B cell (primary cell): ENCODE data around the gene TEX51. TPM values are rescaled to one million over a fixed set of nuclear protein-coding genes. Genes with fewer than 3 reads are reported as not detected.

Source experiments
- ATAC-seq: fragments of 200-7000 bp; cut with Tn5 transposase; one replicate; pipeline ENCODE4 v1.10.0; 2021; ENCODE audit warnings: low read depth, mild to moderate bottlenecking, moderate number of reproducible peaks, moderate library complexity
- CTCF ChIA-PET: fragments of 350-600 bp; sonication (Branson Sonifier 250); formaldehyde crosslinking; loops from one replicate; lab custom pipeline; 2021; ENCODE audit warnings: antibody characterized with exemption, inconsistent platforms; lab: Charles Lee
- POLR2A ChIA-PET: fragments of 350-600 bp; sonication (Branson Sonifier 250); formaldehyde crosslinking; loops from one replicate; lab custom pipeline; 2021; ENCODE audit warnings: antibody characterized with exemption; lab: Charles Lee
- DNase-seq: peaks from one replicate; pipeline ENCODE4 v3.0.0; 2013
- H2AFZ ChIP-seq: 2 replicates; pipeline ENCODE4 v1.6.1; 2012; ENCODE audit warnings: mild to moderate bottlenecking, low read depth, low read length; ENCODE audit not compliant: insufficient read depth, poor library complexity, severe bottlenecking
- H3K27ac ChIP-seq, 2 donors: 1 replicate in 1 of 2; 2 replicates in 1 of 2; pipeline ENCODE4 v1.5.1; 2012 to 2013; ENCODE audit warnings: low read length in 2 of 2, mild to moderate bottlenecking in 2 of 2, moderate library complexity in 1 of 2
- H3K27me3 ChIP-seq, 4 experiments: fragments of 200-600 bp in 1 of 4; sonication (generic) in 1 of 4; replicated peaks in 1 of 4; 1 replicate in 2 of 4; 2 replicates in 2 of 4; pipeline versions ENCODE4 v1.6.1 to v1.7.0; 2013 to 2016; ENCODE audit warnings: low read length in 3 of 4, mild to moderate bottlenecking in 2 of 4, mixed read lengths in 1 of 4, moderate library complexity in 1 of 4; ENCODE audit not compliant: insufficient read depth in 4 of 4, control insufficient read depth in 3 of 4; ENCODE audit errors: control extremely low read depth in 1 of 4
- H3K36me3 ChIP-seq, 2 experiments: replicated peaks in 1 of 2; 1 replicate in 1 of 2; 2 replicates in 1 of 2; pipeline versions ENCODE4 v1.6.1 to v1.7.1; 2013; ENCODE audit warnings: low read length in 1 of 2; ENCODE audit not compliant: insufficient read depth in 2 of 2, control insufficient read depth in 1 of 2; ENCODE audit errors: control extremely low read depth in 1 of 2, extremely low read depth in 1 of 2
- H3K4me1 ChIP-seq, 2 donors: fragments of 200-600 bp in 1 of 2; sonication (generic) in 1 of 2; 1 replicate in 1 of 2; 2 replicates in 1 of 2; pipeline versions ENCODE4 v1.5.1 to v1.6.1; 2013 to 2017; ENCODE audit warnings: low read length in 2 of 2; ENCODE audit not compliant: control insufficient read depth in 2 of 2, insufficient read depth in 2 of 2
- H3K4me2 ChIP-seq: replicated peaks from 2 replicates; pipeline ENCODE3; 2012; ENCODE audit warnings: mild to moderate bottlenecking, low read depth, low read length; ENCODE audit not compliant: poor library complexity, severe bottlenecking
- H3K4me3 ChIP-seq, 5 experiments: fragments of 200-600 bp in 1 of 5; sonication (generic) in 1 of 5; 1 replicate in 3 of 5; 2 replicates in 2 of 5; pipeline versions ENCODE4 v1.5.1 to v1.7.0; 2011 to 2016; ENCODE audit warnings: low read length in 4 of 5, mild to moderate bottlenecking in 4 of 5, low read depth in 2 of 5, control low read depth in 1 of 5, moderate library complexity in 1 of 5; ENCODE audit not compliant: insufficient read depth in 1 of 5; ENCODE audit errors: control extremely low read depth in 1 of 5, extremely low read depth in 1 of 5
- H3K79me2 ChIP-seq: fragments of 200-600 bp; sonication (generic); one replicate; pipeline ENCODE4 v1.6.0; 2016; ENCODE audit warnings: low read length; ENCODE audit not compliant: control insufficient read depth, insufficient read depth
- H3K9ac ChIP-seq: fragments of 200-600 bp; sonication (generic); 2 replicates; pipeline ENCODE4 v1.6.1; 2017; ENCODE audit warnings: mild to moderate bottlenecking, low read length, moderate library complexity
- H3K9me3 ChIP-seq, 3 donors: one replicate each; pipeline versions ENCODE4 v1.6.1 to v1.7.1; 2013; ENCODE audit warnings: low read length in 2 of 3; ENCODE audit not compliant: control insufficient read depth in 2 of 3, insufficient read depth in 1 of 3; ENCODE audit errors: control extremely low read depth in 1 of 3
- H4K20me1 ChIP-seq: 2 replicates; pipeline ENCODE4 v1.6.0; 2012; ENCODE audit warnings: mild to moderate bottlenecking, low read length; ENCODE audit not compliant: insufficient read depth, control insufficient read depth, poor library complexity, severe bottlenecking
- H3K27ac Mint-ChIP-seq: one replicate; pipeline ENCODE4 v1.8.0; 2021; ENCODE audit warnings: mixed read lengths
- H3K27me3 Mint-ChIP-seq: one replicate; pipeline ENCODE4 v1.8.0; 2021; ENCODE audit warnings: mixed read lengths
- H3K4me1 Mint-ChIP-seq: one replicate; pipeline ENCODE4 v1.8.0; 2021; ENCODE audit warnings: mixed read lengths
- H3K4me3 Mint-ChIP-seq: one replicate; pipeline ENCODE4 v1.8.0; 2021; ENCODE audit warnings: mixed read lengths
- H3K9me3 Mint-ChIP-seq: one replicate; pipeline ENCODE4 v1.8.0; 2022; ENCODE audit warnings: mixed read lengths; ENCODE audit not compliant: insufficient read depth
- CTCF ChIP-seq: fragments of 200-600 bp; IDR thresholded peaks from one replicate; pipeline ENCODE4 v1.8.0; 2022; ENCODE audit warnings: antibody characterized with exemption, mild to moderate bottlenecking
- EZH2 ChIP-seq: IDR thresholded peaks from 2 replicates; pipeline ENCODE4 v1.6.1; 2012; ENCODE audit warnings: borderline replicate concordance, low read depth, mild to moderate bottlenecking, moderate library complexity, low read length; ENCODE audit not compliant: insufficient read depth, poor library complexity, severe bottlenecking
- WGBS: methylation state at CpG from one replicate; pipeline ENCODE4 v1.1.5; 2013; ENCODE audit warnings: missing lambda C conversion rate; ENCODE audit not compliant: insufficient coverage; 5-methylcytosine and 5-hydroxymethylcytosine counted together
- intact Hi-C: fragments of 100-400 bp; cut with micrococcal nuclease; formaldehyde crosslinking; loops from one replicate; pipeline ENCODE4 v1.10.0; 2022
- polyA plus RNA-seq: library from polyadenylated mRNA; depleted of rRNA; stranded (reverse); fragments of >200 nt; gene quantifications from 2 replicates; pipeline ENCODE4 v1.2.3, GENCODE V29; 2012
- total RNA-seq, 2 donors: library from RNA; stranded (reverse); fragments of 120-200 nt in 1 of 2; gene quantifications; 1 replicate in 1 of 2; 2 replicates in 1 of 2; pipeline versions ENCODE4 v1.2.3 to v1.2.4, GENCODE V29; 2013 to 2022

TEX51 gene
- total and polyA plus RNA-seq, 2 donors (not counting 1 experiment from before 2014, with no cell fraction given), result not detected

- no CpG with 5 or more reads among the region's 1 CpG for WGBS
- Mint-ChIP-seq H3K4me3 (no peak overlapping the region), H3K4me1 (no peaks in the 10 kb centered on the region), H3K9me3 (no peaks in the 10 kb centered on the region), H3K27ac (no peak overlapping the region), H3K27me3 (peaks cover 9% of the 10 kb centered on the region)
- H3K4me3 ChIP-seq, result no peak overlapping the region
- H3K4me1 ChIP-seq, result no peaks in the 10 kb centered on the region
- POLR2A ChIA-PET, result no interaction called here
- H3K27ac ChIP-seq, result no peak overlapping the region
- no peak for DNase-seq
- intact Hi-C loops, result no loop called here
- H3K9me3 ChIP-seq, result peaks cover 0 to 10% (median 0%) of the 10 kb centered on the region in 3 donors
- no peak for TF ChIP-seq CTCF
- TF ChIP-seq EZH2, result no peak
- no peak overlapping the region for H3K9ac ChIP-seq
- CTCF ChIA-PET, result no interaction called here
- H4K20me1 ChIP-seq, result no peaks in the 10 kb centered on the region
- no peak overlapping the region for H3K4me2 ChIP-seq
- ATAC-seq, result no peak
- no peaks in the 10 kb centered on the region for H3K36me3 ChIP-seq
- H3K27me3 ChIP-seq, result no peaks in the 10 kb centered on the region
- no peaks in the 10 kb centered on the region for H3K79me2 ChIP-seq
- no peak overlapping the region for H2AFZ ChIP-seq
Measured at GRCh38 chr2:126852361-126852760, 46.3 kb upstream of the TEX51 start.

- intact Hi-C loops, result no loop called here
- H3K79me2 ChIP-seq, result no peaks in the 10 kb centered on the region
- no peaks in the 10 kb centered on the region for H3K27me3 ChIP-seq
- POLR2A ChIA-PET, result no interaction called here
- H3K36me3 ChIP-seq, result no peaks in the 10 kb centered on the region
- no peaks in the 10 kb centered on the region for H3K9me3 Mint-ChIP-seq
- no peaks in the 10 kb centered on the region for H3K4me1 Mint-ChIP-seq
- DNase-seq (no peak), ATAC-seq (no peak)
- peaks cover 19% of the 10 kb centered on the region for H3K27me3 Mint-ChIP-seq
- CTCF ChIA-PET, result no interaction called here
- H3K4me3 Mint-ChIP-seq, result no peak overlapping the region
- H3K27ac Mint-ChIP-seq, result no peak overlapping the region
- no peak overlapping the region for H2AFZ ChIP-seq
- no peaks in the 10 kb centered on the region for H4K20me1 ChIP-seq
- H3K4me3 ChIP-seq, result no peak overlapping the region
- no peak overlapping the region for H3K4me2 ChIP-seq
- no peak for TF ChIP-seq CTCF
- TF ChIP-seq EZH2, result no peak
- H3K27ac ChIP-seq, result no peak overlapping the region
- WGBS, result 67% methylated on average over 3 of the region's 3 CpGs
- no peaks in the 10 kb centered on the region for H3K4me1 ChIP-seq
- peaks cover 0 to 12% (median 0%) of the 10 kb centered on the region in 3 donors for H3K9me3 ChIP-seq
- no peak overlapping the region for H3K9ac ChIP-seq
Measured at GRCh38 chr2:126855606-126856005, 43.1 kb upstream of the TEX51 start.
